KMS-11 (cell line): ENCODE data around the gene CASK.
A peak's percentile ranks its signal among the peaks of the same experiment; 100 is the strongest.

Experiments used
- H2AFZ ChIP-seq: fragments of 200-600 bp; sonication (generic); 2 replicates; pipeline ENCODE4 v1.6.1; 2016; ENCODE audit warnings: antibody characterized with exemption, mixed run types, low read depth
- H3K27ac ChIP-seq: fragments of 200-600 bp; sonication (generic); 2 replicates; pipeline ENCODE4 v1.6.1; 2016; ENCODE audit warnings: mild to moderate bottlenecking, mixed run types
- H3K27me3 ChIP-seq: fragments of 200-600 bp; sonication (generic); 2 replicates; pipeline ENCODE4 v1.6.1; 2017; ENCODE audit warnings: mild to moderate bottlenecking, low read depth, mixed run types, moderate library complexity; ENCODE audit not compliant: insufficient read depth
- H3K36me3 ChIP-seq: fragments of 200-600 bp; sonication (generic); 2 replicates; pipeline ENCODE4 v1.6.1; 2017; ENCODE audit warnings: mild to moderate bottlenecking, mixed run types; ENCODE audit not compliant: insufficient read depth
- H3K4me1 ChIP-seq: fragments of 200-600 bp; sonication (generic); 2 replicates; pipeline ENCODE4 v1.6.1; 2016; ENCODE audit warnings: mild to moderate bottlenecking, low read depth, mixed run types; ENCODE audit not compliant: poor library complexity, severe bottlenecking
- H3K4me2 ChIP-seq: fragments of 200-600 bp; sonication (generic); 2 replicates; pipeline ENCODE4 v1.7.0; 2016; ENCODE audit warnings: mild to moderate bottlenecking, mixed run types
- H3K4me3 ChIP-seq: fragments of 200-600 bp; sonication (generic); IDR thresholded peaks from 2 replicates; pipeline ENCODE4 v1.6.1; 2017; ENCODE audit warnings: low read depth, low read length, mixed read lengths; ENCODE audit not compliant: insufficient read depth
- H3K79me2 ChIP-seq: fragments of 200-600 bp; sonication (generic); 2 replicates; pipeline ENCODE4 v1.6.1; 2016; ENCODE audit warnings: low read depth, mixed run types; ENCODE audit not compliant: insufficient read depth
- H3K9ac ChIP-seq: fragments of 200-600 bp; sonication (generic); 2 replicates; pipeline ENCODE4 v1.6.1; 2016; ENCODE audit warnings: mild to moderate bottlenecking, mixed run types
- H4K20me1 ChIP-seq: fragments of 200-600 bp; sonication (generic); 2 replicates; pipeline ENCODE4 v1.6.1; 2016; ENCODE audit warnings: mild to moderate bottlenecking, mixed run types; ENCODE audit not compliant: insufficient read depth
- TF ChIP-seq, protein P1 (sequence below): fragments of 200-600 bp; sonication (generic); conservative IDR thresholded peaks from 2 replicates; pipeline ENCODE4 v1.6.1; 2017; ENCODE audit warnings: low read depth, mild to moderate bottlenecking, antibody characterized with exemption, low read length, moderate library complexity, mixed read lengths

The CASK gene

DNA sequence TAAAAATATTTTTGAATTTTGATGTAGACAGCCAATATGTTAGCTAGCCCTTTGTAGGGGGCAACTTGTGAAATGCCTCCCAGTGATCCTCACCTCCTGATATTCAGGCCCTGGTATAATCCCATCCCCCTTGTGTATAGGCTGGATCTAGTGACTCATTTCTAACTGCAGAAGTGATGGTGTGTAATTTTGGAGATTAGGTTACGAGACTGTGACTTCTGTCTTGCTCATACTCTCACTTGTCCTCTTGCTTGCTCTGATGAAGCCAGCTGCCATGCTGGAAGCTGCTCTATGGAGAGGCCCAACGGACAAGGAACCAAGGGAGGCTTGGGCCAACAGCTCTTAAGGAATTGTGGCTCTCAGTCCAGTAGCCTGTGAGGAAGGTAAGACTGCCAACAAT, 137.7 kb downstream of the CASK start:
- H3K4me1 ChIP-seq, result peaks cover 12% of the 10 kb centered on the region
- H4K20me1 ChIP-seq, result no peaks in the 10 kb centered on the region
- no peak overlapping the region for H3K4me2 ChIP-seq
- no peak overlapping the region for H3K4me3 ChIP-seq
- H3K27me3 ChIP-seq, result no peaks in the 10 kb centered on the region
- H3K79me2 ChIP-seq, result no peaks in the 10 kb centered on the region
- TF ChIP-seq, protein P1, sequence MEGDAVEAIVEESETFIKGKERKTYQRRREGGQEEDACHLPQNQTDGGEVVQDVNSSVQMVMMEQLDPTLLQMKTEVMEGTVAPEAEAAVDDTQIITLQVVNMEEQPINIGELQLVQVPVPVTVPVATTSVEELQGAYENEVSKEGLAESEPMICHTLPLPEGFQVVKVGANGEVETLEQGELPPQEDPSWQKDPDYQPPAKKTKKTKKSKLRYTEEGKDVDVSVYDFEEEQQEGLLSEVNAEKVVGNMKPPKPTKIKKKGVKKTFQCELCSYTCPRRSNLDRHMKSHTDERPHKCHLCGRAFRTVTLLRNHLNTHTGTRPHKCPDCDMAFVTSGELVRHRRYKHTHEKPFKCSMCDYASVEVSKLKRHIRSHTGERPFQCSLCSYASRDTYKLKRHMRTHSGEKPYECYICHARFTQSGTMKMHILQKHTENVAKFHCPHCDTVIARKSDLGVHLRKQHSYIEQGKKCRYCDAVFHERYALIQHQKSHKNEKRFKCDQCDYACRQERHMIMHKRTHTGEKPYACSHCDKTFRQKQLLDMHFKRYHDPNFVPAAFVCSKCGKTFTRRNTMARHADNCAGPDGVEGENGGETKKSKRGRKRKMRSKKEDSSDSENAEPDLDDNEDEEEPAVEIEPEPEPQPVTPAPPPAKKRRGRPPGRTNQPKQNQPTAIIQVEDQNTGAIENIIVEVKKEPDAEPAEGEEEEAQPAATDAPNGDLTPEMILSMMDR, result no peak
- no peak overlapping the region for H3K9ac ChIP-seq
- H2AFZ ChIP-seq, result no peak overlapping the region
- no peak overlapping the region for H3K27ac ChIP-seq
- no peaks in the 10 kb centered on the region for H3K36me3 ChIP-seq

DNA sequence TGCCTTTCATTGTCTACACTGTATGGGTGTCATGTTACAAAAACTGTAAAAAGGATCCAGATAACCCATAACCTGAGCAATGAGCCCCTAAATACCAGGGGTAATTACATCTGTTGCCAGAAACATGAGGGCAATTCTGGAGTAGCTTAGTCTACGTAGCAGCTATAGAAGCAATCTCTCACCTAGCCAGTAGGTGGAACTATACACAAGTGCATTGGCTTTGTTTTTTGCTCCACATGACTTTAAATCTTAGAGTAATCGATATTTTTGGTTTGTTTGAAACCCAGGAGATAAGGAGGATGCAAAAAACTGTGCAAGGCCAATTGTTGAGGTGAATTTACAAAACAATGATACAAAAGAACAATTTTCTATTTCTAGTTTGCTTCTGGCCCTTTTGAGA, 141.9 kb downstream of the CASK start:
- no peak overlapping the region for H3K27ac ChIP-seq
- no peak overlapping the region for H3K9ac ChIP-seq
- H3K36me3 ChIP-seq, result no peaks in the 10 kb centered on the region
- H3K4me3 ChIP-seq, result no peak overlapping the region
- no peaks in the 10 kb centered on the region for H4K20me1 ChIP-seq
- H3K79me2 ChIP-seq, result no peaks in the 10 kb centered on the region
- H3K4me2 ChIP-seq, result no peak overlapping the region
- no peak overlapping the region for H2AFZ ChIP-seq
- H3K4me1 ChIP-seq, result peaks cover 19% of the 10 kb centered on the region
- H3K27me3 ChIP-seq, result no peaks in the 10 kb centered on the region
- TF ChIP-seq, protein P1, result peak; percentile 63

DNA sequence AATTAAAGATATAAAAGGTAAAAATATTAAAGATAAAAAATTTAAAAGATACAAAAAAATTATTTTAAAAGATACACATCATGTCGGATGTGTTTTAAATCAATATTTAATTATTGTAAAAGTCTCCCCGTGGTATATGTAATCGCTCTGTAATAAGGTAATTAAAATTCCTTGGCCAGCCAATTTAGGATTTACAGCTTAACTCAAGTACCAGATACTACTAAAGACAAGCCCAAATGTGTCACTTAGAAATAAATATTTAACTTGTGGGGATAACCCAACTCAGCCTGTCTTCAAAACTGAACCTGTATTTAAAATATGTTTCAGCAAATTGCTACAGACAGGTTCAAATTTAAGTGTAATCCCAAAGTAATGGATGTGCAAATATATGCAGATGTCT, 143.4 kb downstream of the CASK start:
- H2AFZ ChIP-seq, result no peak overlapping the region
- H3K9ac ChIP-seq, result no peak overlapping the region
- H3K79me2 ChIP-seq, result no peaks in the 10 kb centered on the region
- H4K20me1 ChIP-seq, result no peaks in the 10 kb centered on the region
- H3K36me3 ChIP-seq, result no peaks in the 10 kb centered on the region
- H3K27ac ChIP-seq, result no peak overlapping the region
- H3K27me3 ChIP-seq, result no peaks in the 10 kb centered on the region
- peaks cover 19% of the 10 kb centered on the region for H3K4me1 ChIP-seq
- no peak overlapping the region for H3K4me3 ChIP-seq
- TF ChIP-seq, protein P1, result no peak
- H3K4me2 ChIP-seq, result no peak overlapping the region

DNA sequence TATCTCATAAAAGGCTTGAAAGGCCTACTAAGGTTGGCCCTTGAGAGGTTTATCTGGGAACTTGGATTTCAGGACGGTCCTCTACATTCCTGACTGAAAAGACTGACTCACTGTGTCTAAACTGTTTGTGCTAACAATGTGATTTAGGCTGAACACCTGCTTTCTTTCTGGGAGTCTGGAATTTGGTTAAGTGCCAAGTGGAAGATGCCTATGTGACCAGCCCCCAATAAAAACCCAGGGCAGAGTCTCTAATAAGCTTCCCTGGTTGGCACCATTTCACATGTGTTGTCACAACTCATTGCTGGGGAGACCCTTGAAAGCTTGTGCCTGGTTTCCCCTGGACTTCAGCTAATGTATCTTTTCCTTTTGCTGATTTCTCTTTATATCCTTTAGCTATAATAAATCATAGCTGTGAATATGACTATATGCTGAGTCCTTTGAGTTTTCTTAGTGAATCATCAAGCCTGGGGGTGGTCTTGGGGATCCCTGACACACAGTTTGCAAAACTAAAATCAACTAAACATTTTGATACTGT, 144.3 kb downstream of the CASK start:
- TF ChIP-seq, protein P1, result no peak
- Histone ChIP-seq H3K79me2 (no peaks in the 10 kb centered on the region), H3K9ac (no peak overlapping the region), H4K20me1 (no peaks in the 10 kb centered on the region), H3K27ac (no peak overlapping the region), H2AFZ (no peak overlapping the region), H3K4me1 (peaks cover 19% of the 10 kb centered on the region), H3K36me3 (no peaks in the 10 kb centered on the region), H3K4me2 (no peak overlapping the region), H3K27me3 (no peaks in the 10 kb centered on the region), H3K4me3 (no peak overlapping the region)
